Mesenchymal stem cell (in vitro differentiated cells and primary cell): ENCODE data around the gene TMEM14A.
"Not testable (repeated sequence)": the region's sequence is repeated elsewhere in the genome, so short reads cannot be mapped to it uniquely, and the experiment has no call there.

Experiments used
- DNase-seq: peaks from one replicate; pipeline ENCODE4 v3.0.0-alpha.2; 2013
- H2AFZ ChIP-seq: one replicate; pipeline ENCODE4 v1.6.1; 2013; ENCODE audit warnings: low read depth, mild to moderate bottlenecking, control low read depth, inconsistent platforms, low read length, moderate library complexity
- H2AK5ac ChIP-seq: 2 replicates; pipeline ENCODE4 v1.6.1; 2013; ENCODE audit warnings: low read length, moderate library complexity, mild to moderate bottlenecking, inconsistent platforms; ENCODE audit not compliant: severe bottlenecking
- H2BK120ac ChIP-seq: one replicate; pipeline ENCODE4 v1.6.1; 2013; ENCODE audit warnings: low read depth, mild to moderate bottlenecking, inconsistent platforms, low read length, moderate library complexity
- H2BK12ac ChIP-seq, 2 experiments: one replicate each; pipeline ENCODE4 v1.6.1; 2013; ENCODE audit warnings: inconsistent platforms in 2 of 2, low read length in 2 of 2, mild to moderate bottlenecking in 2 of 2, moderate library complexity in 2 of 2, control low read depth in 1 of 2
- H2BK15ac ChIP-seq: one replicate; pipeline ENCODE4 v1.6.1; 2013; ENCODE audit warnings: mild to moderate bottlenecking, low read depth, inconsistent platforms; ENCODE audit not compliant: poor library complexity, severe bottlenecking
- H2BK5ac ChIP-seq: 2 replicates; pipeline ENCODE4 v1.6.1; 2013; ENCODE audit warnings: low read depth, mild to moderate bottlenecking, low read length, control low read depth, inconsistent platforms; ENCODE audit not compliant: poor library complexity, severe bottlenecking
- H3K14ac ChIP-seq, 2 experiments: one replicate each; pipeline ENCODE4 v1.6.1; 2013; ENCODE audit warnings: inconsistent platforms in 2 of 2, low read length in 2 of 2, control low read depth in 1 of 2, mild to moderate bottlenecking in 1 of 2, moderate library complexity in 1 of 2
- H3K18ac ChIP-seq, 2 experiments: one replicate each; pipeline ENCODE4 v1.6.1; 2013; ENCODE audit warnings: inconsistent platforms in 2 of 2, low read length in 2 of 2, control low read depth in 1 of 2, low read depth in 1 of 2, mild to moderate bottlenecking in 1 of 2
- H3K23ac ChIP-seq, 2 experiments: one replicate each; pipeline ENCODE4 v1.6.1; 2013; ENCODE audit warnings: inconsistent platforms in 2 of 2, low read length in 2 of 2, mild to moderate bottlenecking in 2 of 2, moderate library complexity in 2 of 2, control low read depth in 1 of 2
- H3K27ac ChIP-seq: 2 replicates; pipeline ENCODE4 v1.5.1; 2013; ENCODE audit warnings: mild to moderate bottlenecking, moderate library complexity, low read length, control low read depth, inconsistent platforms; ENCODE audit not compliant: poor library complexity, severe bottlenecking
- H3K27me3 ChIP-seq, 2 experiments: 2 replicates each; pipeline versions ENCODE4 v1.6.1 to v1.7.0; 2013; ENCODE audit warnings: low read length in 2 of 2, mild to moderate bottlenecking in 2 of 2, moderate library complexity in 2 of 2, control low read depth in 1 of 2, inconsistent platforms in 1 of 2; ENCODE audit not compliant: control insufficient read depth in 1 of 2, insufficient read depth in 1 of 2
- H3K36me3 ChIP-seq, 2 experiments: 2 replicates each; pipeline versions ENCODE4 v1.6.1 to v1.7.0; 2013; ENCODE audit warnings: low read length in 2 of 2, control low read depth in 1 of 2, inconsistent platforms in 1 of 2, low read depth in 1 of 2, mild to moderate bottlenecking in 1 of 2; ENCODE audit not compliant: insufficient read depth in 2 of 2, control insufficient read depth in 1 of 2
- H3K4ac ChIP-seq, 2 experiments: one replicate each; pipeline ENCODE4 v1.6.1; 2013; ENCODE audit warnings: inconsistent platforms in 2 of 2, low read length in 2 of 2, mild to moderate bottlenecking in 2 of 2, moderate library complexity in 2 of 2, control low read depth in 1 of 2, low read depth in 1 of 2
- H3K4me1 ChIP-seq: 2 replicates; pipeline ENCODE4 v1.6.1; 2013; ENCODE audit warnings: low read depth, low read length, control low read depth; ENCODE audit not compliant: control insufficient read depth, insufficient read depth
- H3K4me2 ChIP-seq: 2 replicates; pipeline ENCODE4 v1.6.1; 2013; ENCODE audit warnings: low read length, mild to moderate bottlenecking, inconsistent platforms; ENCODE audit not compliant: poor library complexity, severe bottlenecking
- H3K4me3 ChIP-seq, 2 experiments: 2 replicates each; pipeline versions ENCODE4 v1.5.1 to v1.7.0; 2013; ENCODE audit warnings: low read length in 2 of 2, mild to moderate bottlenecking in 2 of 2, control low read depth in 1 of 2, low read depth in 1 of 2; ENCODE audit not compliant: insufficient read depth in 1 of 2
- H3K79me1 ChIP-seq: replicated peaks from 2 replicates; pipeline ENCODE4 v1.6.1; 2013; ENCODE audit warnings: mild to moderate bottlenecking, control low read depth, low read length, inconsistent platforms; ENCODE audit not compliant: poor library complexity, severe bottlenecking
- H3K9ac ChIP-seq: 2 replicates; pipeline ENCODE4 v1.7.0; 2013; ENCODE audit warnings: mild to moderate bottlenecking, low read length, moderate library complexity
- H3K9me3 ChIP-seq: 2 replicates; pipeline ENCODE4 v1.7.0; 2013; ENCODE audit warnings: mild to moderate bottlenecking, low read length; ENCODE audit not compliant: control insufficient read depth
- H4K8ac ChIP-seq: one replicate; pipeline ENCODE4 v1.6.1; 2013; ENCODE audit warnings: inconsistent platforms, mild to moderate bottlenecking, low read length, moderate library complexity
- H4K91ac ChIP-seq: one replicate; pipeline ENCODE4 v1.6.1; 2013; ENCODE audit warnings: mild to moderate bottlenecking, low read length, inconsistent platforms
- whole genome bisulfite sequencing: methylation state at CpG from one replicate; pipeline ENCODE4 v1.1.7; 2013; ENCODE audit warnings: mixed read lengths; 5-methylcytosine and 5-hydroxymethylcytosine counted together

The TMEM14A gene

GRCh38 chr6:52654007-52654406 is 16.9 kb upstream of the TMEM14A start:
- Histone ChIP-seq H2AK5ac (no peak overlapping the region), H3K4ac (no peak overlapping the region), H3K14ac (no peak overlapping the region), H3K27ac (no peak overlapping the region), H3K79me1 (no peaks in the 10 kb centered on the region), H3K36me3 (no peaks in the 10 kb centered on the region), H3K18ac (no peak overlapping the region), H3K4me3 (no peak overlapping the region), H3K27me3 (no peaks in the 10 kb centered on the region), H4K8ac (no peak overlapping the region), H3K9me3 (no peaks in the 10 kb centered on the region), H4K91ac (no peak overlapping the region), H2BK120ac (no peak overlapping the region), H2BK12ac (no peak overlapping the region), H3K23ac (no peak overlapping the region), H3K4me1 (no peaks in the 10 kb centered on the region), H3K4me2 (no peak overlapping the region), H2BK5ac (no peak overlapping the region), H3K9ac (no peak overlapping the region), H2BK15ac (no peak overlapping the region), H2AFZ (no peak overlapping the region)
- no peak for DNase-seq
- no CpG with 5 or more reads among the region's 1 CpG for WGBS

GRCh38 chr6:52654592-52654991 is 16.3 kb upstream of the TMEM14A start:
- Histone ChIP-seq H3K4me2 (no peak overlapping the region), H2BK15ac (no peak overlapping the region), H4K8ac (no peak overlapping the region), H3K14ac (peak overlapping the region in 1 of 2 experiments; percentile 55), H2AK5ac (no peak overlapping the region), H4K91ac (no peak overlapping the region), H3K4me1 (no peaks in the 10 kb centered on the region), H2BK120ac (no peak overlapping the region), H3K27me3 (no peaks in the 10 kb centered on the region), H3K36me3 (no peaks in the 10 kb centered on the region), H2BK5ac (no peak overlapping the region), H3K4ac (no peak overlapping the region), H3K18ac (peak overlapping the region in 1 of 2 experiments; percentile 34), H3K27ac (no peak overlapping the region), H2BK12ac (peak overlapping the region in 1 of 2 experiments; percentile 92), H2AFZ (no peak overlapping the region), H3K79me1 (no peaks in the 10 kb centered on the region), H3K9ac (no peak overlapping the region), H3K4me3 (no peak overlapping the region), H3K23ac (no peak overlapping the region), H3K9me3 (no peaks in the 10 kb centered on the region)
- no peak for DNase-seq
- 100% methylated on average over 3 of the region's 4 CpGs for WGBS

GRCh38 chr6:52655941-52656340 is 15.0 kb upstream of the TMEM14A start:
- H2BK12ac ChIP-seq, H2BK120ac ChIP-seq, H3K9me3 ChIP-seq, H3K4me2 ChIP-seq, H3K18ac ChIP-seq, H3K79me1 ChIP-seq, H3K36me3 ChIP-seq, H3K14ac ChIP-seq, H3K4me3 ChIP-seq, H3K23ac ChIP-seq, H4K91ac ChIP-seq, H3K27me3 ChIP-seq, H2BK5ac ChIP-seq, H3K27ac ChIP-seq, DNase-seq, H2BK15ac ChIP-seq, H2AFZ ChIP-seq, H3K4me1 ChIP-seq, H3K9ac ChIP-seq, H3K4ac ChIP-seq, H2AK5ac ChIP-seq, H4K8ac ChIP-seq: not testable (repeated sequence)
- WGBS: 95% methylated on average over 7 of the region's 33 CpGs

GRCh38 chr6:52657870-52658269 is 13.0 kb upstream of the TMEM14A start:
- Histone ChIP-seq H2BK15ac (no peak overlapping the region), H3K9me3 (no peaks in the 10 kb centered on the region), H3K4ac (no peak overlapping the region), H3K23ac (no peak overlapping the region), H2BK5ac (no peak overlapping the region), H3K27ac (no peak overlapping the region), H2BK120ac (no peak overlapping the region), H4K8ac (no peak overlapping the region), H3K4me2 (no peak overlapping the region), H2BK12ac (peak overlapping the region in 1 of 2 experiments; percentile 63), H4K91ac (no peak overlapping the region), H3K27me3 (no peaks in the 10 kb centered on the region), H2AFZ (no peak overlapping the region), H3K4me3 (no peak overlapping the region), H3K14ac (no peak overlapping the region), H3K9ac (no peak overlapping the region), H2AK5ac (no peak overlapping the region), H3K79me1 (no peaks in the 10 kb centered on the region), H3K18ac (no peak overlapping the region), H3K36me3 (no peaks in the 10 kb centered on the region), H3K4me1 (peaks cover 3% of the 10 kb centered on the region)
- WGBS: 96% methylated on average over 3 of the region's 4 CpGs
- DNase-seq: no peak
